BJ (cell line): ENCODE measurements around the gene CNIH3. TPM values are rescaled to one million over a fixed set of nuclear protein-coding genes. Genes with fewer than 3 reads are reported as not detected.

Experiments
- CTCF ChIA-PET: fragments of 350-600 bp; formaldehyde crosslinking; extraction: SDS; loops from one replicate; lab custom pipeline; 2021; ENCODE audit warnings: antibody characterized with exemption, inconsistent platforms; lab: Yijun Ruan, JAX
- POLR2A ChIA-PET: fragments of 300-600 bp; sonication (Branson Sonifier 250); formaldehyde crosslinking; extraction: SDS; loops from one replicate; lab custom pipeline; 2021; ENCODE audit warnings: antibody characterized with exemption; lab: Charles Lee
- DNase-seq: peaks from one replicate; pipeline ENCODE4 v3.0.0-alpha.2; 2011; ENCODE audit warnings: low read depth
- H3K27me3 ChIP-seq: 2 replicates; pipeline ENCODE4 v1.6.0; 2011; ENCODE audit warnings: low read length; ENCODE audit not compliant: control insufficient read depth, insufficient read depth
- H3K36me3 ChIP-seq: 2 replicates; pipeline ENCODE4 v1.5.1; 2011; ENCODE audit warnings: low read length; ENCODE audit not compliant: control insufficient read depth, insufficient read depth
- H3K4me3 ChIP-seq: 2 replicates; pipeline ENCODE4 v1.5.1; 2011; ENCODE audit warnings: low read depth, mild to moderate bottlenecking, control low read depth, low read length
- CTCF ChIP-seq: IDR thresholded peaks from 2 replicates; pipeline ENCODE4 v1.5.1; 2011; ENCODE audit warnings: low read depth, mild to moderate bottlenecking, control low read depth, inconsistent platforms, low read length, moderate library complexity; ENCODE audit not compliant: insufficient read depth
- polyA plus RNA-seq: library from polyadenylated mRNA; depleted of rRNA; stranded (reverse); fragments of >200 nt; gene quantifications from 2 replicates; pipeline ENCODE4 v1.2.3, GENCODE V29; 2011

Gene CNIH3
- polyA plus RNA-seq, 1 experiment = 2.9 TPM

GRCh38 chr1:224749916-224750315 is 133.8 kb downstream of the CNIH3 start:
- POLR2A ChIA-PET = no interaction called here
- Histone ChIP-seq H3K36me3 (no peaks in the 10 kb centered on the region), H3K27me3 (no peaks in the 10 kb centered on the region), H3K4me3 (no peak overlapping the region)
- CTCF ChIA-PET = interaction anchor here (0.7 to 0.9 kb wide), 2 partner anchors 13 to 29 kb away, joined by 3 read pairs; no protein-coding TSS in a partner anchor
- no peak for DNase-seq
- TF ChIP-seq CTCF = no peak

GRCh38 chr1:224751624-224752311 is 135.7 kb downstream of the CNIH3 start:
- DNase-seq = no peak
- POLR2A ChIA-PET = no interaction called here
- CTCF ChIA-PET = no interaction called here
- TF ChIP-seq CTCF = no peak
- no peak overlapping the region for H3K4me3 ChIP-seq
- no peaks in the 10 kb centered on the region for H3K36me3 ChIP-seq
- no peaks in the 10 kb centered on the region for H3K27me3 ChIP-seq

GRCh38 chr1:224753491-224753890 is 137.4 kb downstream of the CNIH3 start:
- ChIA-PET CTCF (interaction anchor here (1.0 to 1.6 kb wide), 2 partner anchors 11 to 21 kb away, joined by 4 read pairs; no protein-coding TSS in a partner anchor), POLR2A (no interaction called here)
- no peak for DNase-seq
- Histone ChIP-seq H3K4me3 (no peak overlapping the region), H3K27me3 (no peaks in the 10 kb centered on the region), H3K36me3 (no peaks in the 10 kb centered on the region)
- TF ChIP-seq CTCF = no peak

GRCh38 chr1:224755586-224755985 is 139.5 kb downstream of the CNIH3 start:
- no peaks in the 10 kb centered on the region for H3K27me3 ChIP-seq
- ChIA-PET CTCF (no interaction called here), POLR2A (no interaction called here)
- no peak for TF ChIP-seq CTCF
- H3K4me3 ChIP-seq = no peak overlapping the region
- H3K36me3 ChIP-seq = no peaks in the 10 kb centered on the region
- DNase-seq = no peak

- ChIA-PET CTCF (no interaction called here), POLR2A (no interaction called here)
- no peaks in the 10 kb centered on the region for H3K36me3 ChIP-seq
- DNase-seq = no peak
- TF ChIP-seq CTCF = no peak
- H3K27me3 ChIP-seq = no peaks in the 10 kb centered on the region
- no peak overlapping the region for H3K4me3 ChIP-seq
Observed at GRCh38 chr1:224757508-224757907, 141.4 kb downstream of the CNIH3 start.
